ENCODE data around the gene ICAM1. TPM values are rescaled to one million over a fixed set of nuclear protein-coding genes. Genes with fewer than 3 reads are reported as not detected.

Gene ICAM1
- total RNA-seq = 10 to 100 TPM; 25.6 to 48.5 (median 39.5) TPM

- peaks cover 10% of the 10 kb centered on the region for H3K36me3 Mint-ChIP-seq (ENCODE audit: insufficient read depth)
- peak; percentile 65 for ATAC-seq
- H3K4me3 Mint-ChIP-seq = peak within 1 kb of the TSS; percentile 83
- H3K4me1 Mint-ChIP-seq (ENCODE audit: low read depth) = peaks cover 26% of the 10 kb centered on the region
- peak; percentile 70 for DNase-seq
- H3K27me3 Mint-ChIP-seq (ENCODE audit: low read depth) = no peaks in the 10 kb centered on the region
- no peaks in the 10 kb centered on the region for H3K9me3 Mint-ChIP-seq
These were observed at the start of gene ICAM1 for GRCh38 chr19:10270616-10271394. Gene ICAM1 (plus strand): TSS chr19:10271120. CDS start chr19:10271160, 40 bp downstream.

DNA sequence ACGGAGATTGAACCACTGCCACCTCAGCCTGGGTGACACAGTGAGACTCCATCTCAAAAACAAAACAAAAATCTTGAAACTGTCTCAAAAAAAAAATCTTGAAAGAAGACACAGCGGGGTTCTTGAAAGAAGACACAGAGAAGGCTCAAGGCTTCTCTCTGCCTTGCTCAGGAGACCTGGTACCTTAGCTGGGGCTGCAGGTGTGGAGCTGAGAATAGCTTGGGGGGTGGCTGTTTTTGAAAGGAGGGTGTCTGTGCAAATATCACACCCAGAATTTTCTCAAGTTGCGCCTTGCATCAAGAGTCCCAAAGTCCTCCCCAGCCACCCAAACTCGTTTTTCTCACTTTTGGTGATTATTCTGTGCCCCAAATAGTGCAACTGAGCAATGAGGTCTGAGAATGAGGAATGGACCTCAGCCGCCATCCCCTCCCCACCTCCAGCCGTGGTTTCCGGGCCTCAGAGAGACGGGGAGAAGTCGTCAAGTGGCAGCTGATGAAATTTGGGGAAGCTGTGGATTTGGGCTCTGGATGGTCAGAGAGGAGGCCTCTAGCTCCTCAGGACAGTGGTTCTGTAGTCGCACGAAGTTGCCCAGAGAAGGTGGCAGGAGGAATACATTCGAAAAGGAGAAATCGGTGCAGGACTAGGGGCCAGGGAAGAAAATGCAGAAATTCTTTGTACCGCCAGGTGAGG lies 48.6 kb upstream of the ICAM1 start:
- no peak overlapping the region for H3K4me3 Mint-ChIP-seq
- H3K27me3 Mint-ChIP-seq (ENCODE audit: low read depth) = no peaks in the 10 kb centered on the region
- no peaks in the 10 kb centered on the region for H3K9me3 Mint-ChIP-seq
- DNase-seq = no peak
- no peak for ATAC-seq
- peaks cover 10% of the 10 kb centered on the region for H3K4me1 Mint-ChIP-seq (ENCODE audit: low read depth)
- H3K36me3 Mint-ChIP-seq (ENCODE audit: insufficient read depth) = peaks cover 7% of the 10 kb centered on the region

GRCh38 chr19:10223488-10224213 lies 47.3 kb upstream of the ICAM1 start:
- DNase-seq (no peak), ATAC-seq (no peak)
- Mint-ChIP-seq H3K36me3 (ENCODE audit: insufficient read depth) (peaks cover 7% of the 10 kb centered on the region), H3K27me3 (ENCODE audit: low read depth) (no peaks in the 10 kb centered on the region), H3K4me1 (ENCODE audit: low read depth) (peaks cover 10% of the 10 kb centered on the region), H3K9me3 (no peaks in the 10 kb centered on the region), H3K4me3 (no peak overlapping the region)

DNA sequence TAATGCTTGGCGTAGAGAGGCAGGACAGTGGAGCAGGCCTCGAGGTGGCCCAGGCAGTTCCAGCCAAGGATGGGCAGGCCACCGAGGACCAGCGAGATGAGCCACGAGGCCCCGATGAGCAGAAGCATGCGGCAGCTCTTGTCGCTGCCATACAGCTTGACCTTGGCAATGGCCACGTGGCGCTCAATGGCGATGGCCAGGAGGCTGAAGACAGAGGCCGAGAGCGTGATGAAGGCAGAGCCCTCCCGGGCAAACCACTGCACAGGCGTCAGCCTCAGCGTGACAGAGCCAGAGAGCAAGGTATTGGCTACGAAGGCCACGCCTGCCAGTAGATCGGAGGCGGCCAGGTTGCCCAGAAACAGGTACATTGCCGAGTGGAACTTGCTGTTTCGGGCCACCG lies 46.6 kb upstream of the ICAM1 start:
- Mint-ChIP-seq H3K36me3 (ENCODE audit: insufficient read depth) (peaks cover 7% of the 10 kb centered on the region), H3K27me3 (ENCODE audit: low read depth) (no peaks in the 10 kb centered on the region), H3K4me1 (ENCODE audit: low read depth) (peaks cover 10% of the 10 kb centered on the region), H3K4me3 (no peak overlapping the region), H3K9me3 (no peaks in the 10 kb centered on the region)
- no peak for ATAC-seq
- no peak for DNase-seq

DNA sequence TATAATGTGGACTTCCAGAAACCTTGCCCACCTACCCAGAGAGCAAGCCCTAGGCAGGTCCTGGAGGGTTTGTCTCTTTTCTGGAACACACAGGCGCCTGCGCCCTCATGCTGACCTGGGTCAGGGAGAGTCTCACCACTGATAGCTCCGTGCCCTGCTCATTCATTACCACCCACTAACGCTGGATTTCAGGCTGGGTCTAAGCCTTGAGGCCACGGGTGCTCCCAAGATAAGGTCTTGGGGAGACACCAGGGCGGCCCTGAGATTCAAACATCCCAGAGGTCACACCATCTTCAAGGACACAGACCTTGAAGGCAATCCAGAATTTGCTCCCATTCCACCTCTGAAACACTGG lies 44.9 kb upstream of the ICAM1 start:
- H3K9me3 Mint-ChIP-seq = no peaks in the 10 kb centered on the region
- peaks cover 10% of the 10 kb centered on the region for H3K4me1 Mint-ChIP-seq (ENCODE audit: low read depth)
- H3K4me3 Mint-ChIP-seq = no peak overlapping the region
- no peak for ATAC-seq
- peaks cover 7% of the 10 kb centered on the region for H3K36me3 Mint-ChIP-seq (ENCODE audit: insufficient read depth)
- no peaks in the 10 kb centered on the region for H3K27me3 Mint-ChIP-seq (ENCODE audit: low read depth)
- no peak for DNase-seq

DNA sequence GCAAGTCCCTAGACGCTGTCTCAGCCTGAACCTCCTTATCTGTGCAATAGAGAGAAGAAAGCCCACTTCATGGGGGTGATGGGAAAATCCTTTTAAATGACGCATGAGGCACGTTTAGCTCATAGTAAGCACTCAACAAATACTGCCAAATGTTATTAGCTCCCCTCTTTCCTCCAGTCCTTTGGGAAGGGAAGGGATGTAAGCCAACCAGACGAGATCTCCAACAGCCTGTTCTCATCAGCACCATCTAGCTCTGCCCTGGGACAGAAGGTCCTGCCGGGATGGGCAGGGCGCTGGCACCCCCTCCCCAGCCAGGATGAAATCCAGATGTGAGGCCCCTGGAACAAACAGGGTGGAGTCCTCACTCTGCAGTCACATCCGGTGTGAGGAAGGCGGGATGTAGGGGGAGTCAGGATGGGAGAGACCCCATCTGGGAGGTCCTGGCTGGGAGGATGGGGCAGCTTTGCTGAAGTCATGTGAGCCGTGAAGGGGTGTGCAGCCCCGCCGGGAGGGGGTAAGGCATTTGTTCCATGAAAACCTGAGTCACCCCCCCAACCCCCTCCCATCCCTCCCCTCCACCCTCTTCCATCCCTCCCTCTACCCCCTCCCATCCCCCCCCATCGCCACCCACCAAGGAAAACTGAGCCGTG lies 44.4 kb upstream of the ICAM1 start:
- no peaks in the 10 kb centered on the region for H3K27me3 Mint-ChIP-seq (ENCODE audit: low read depth)
- peaks cover 7% of the 10 kb centered on the region for H3K36me3 Mint-ChIP-seq (ENCODE audit: insufficient read depth)
- ATAC-seq (no peak), DNase-seq (no peak)
- no peak overlapping the region for H3K4me3 Mint-ChIP-seq
- H3K9me3 Mint-ChIP-seq = no peaks in the 10 kb centered on the region
- H3K4me1 Mint-ChIP-seq (ENCODE audit: low read depth) = peaks cover 10% of the 10 kb centered on the region

DNA sequence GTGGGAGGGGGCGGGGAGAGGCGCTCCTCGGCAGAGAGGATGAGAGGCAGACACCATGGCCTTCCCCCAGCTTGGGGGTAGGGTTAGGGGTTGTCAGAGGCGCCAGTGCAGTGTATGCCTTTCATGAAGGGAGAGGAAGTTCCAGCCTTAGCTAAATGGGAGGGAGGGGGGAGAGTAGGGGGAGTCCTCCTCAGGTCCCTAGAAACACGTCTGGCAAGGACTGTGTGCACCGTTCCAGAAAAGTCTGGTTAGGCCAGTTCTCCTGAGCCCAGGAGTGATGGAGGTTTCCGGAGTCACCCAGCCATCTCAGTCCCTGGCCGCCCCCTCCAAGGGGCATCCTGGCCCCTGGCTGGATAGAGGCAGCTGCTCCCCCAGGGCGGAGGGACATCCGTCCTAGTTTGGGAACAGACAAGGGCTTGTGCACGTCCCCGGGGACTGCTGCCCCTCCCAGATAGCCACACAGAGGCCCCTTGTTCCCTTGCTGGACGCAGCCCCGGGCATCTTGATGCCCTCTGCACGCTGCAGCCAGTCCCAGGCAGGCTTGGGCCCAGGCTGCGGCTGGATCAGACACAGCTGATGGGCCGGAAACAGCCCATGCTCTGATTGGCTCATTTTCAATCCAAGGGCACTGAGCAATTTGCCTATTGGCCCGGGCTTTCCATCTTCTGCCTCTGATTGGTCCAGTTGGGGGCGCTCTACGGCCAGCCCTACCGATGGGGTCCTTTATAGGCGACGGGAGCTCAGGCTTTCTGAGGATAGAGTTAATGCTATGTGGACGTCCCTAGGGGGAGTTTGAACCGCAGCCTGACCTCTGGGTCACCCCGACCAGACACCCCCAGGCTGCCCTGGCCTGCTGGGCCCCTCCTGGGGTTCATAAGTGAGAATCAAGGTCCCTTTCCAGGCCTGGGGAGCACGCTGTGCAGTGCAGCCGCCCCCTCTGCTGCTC lies 43.6 kb upstream of the ICAM1 start:
- H3K36me3 Mint-ChIP-seq (ENCODE audit: insufficient read depth) = peaks cover 7% of the 10 kb centered on the region
- H3K27me3 Mint-ChIP-seq (ENCODE audit: low read depth) = no peaks in the 10 kb centered on the region
- H3K4me3 Mint-ChIP-seq = no peak overlapping the region
- peaks cover 12% of the 10 kb centered on the region for H3K4me1 Mint-ChIP-seq (ENCODE audit: low read depth)
- ATAC-seq = no peak
- H3K9me3 Mint-ChIP-seq = no peaks in the 10 kb centered on the region
- DNase-seq = no peak

GRCh38 chr19:10228393-10228792 lies 42.5 kb upstream of the ICAM1 start:
- H3K4me1 Mint-ChIP-seq (ENCODE audit: low read depth) = peaks cover 12% of the 10 kb centered on the region
- no peak overlapping the region for H3K4me3 Mint-ChIP-seq
- DNase-seq (no peak), ATAC-seq (no peak)
- no peaks in the 10 kb centered on the region for H3K9me3 Mint-ChIP-seq
- H3K36me3 Mint-ChIP-seq (ENCODE audit: insufficient read depth) = peaks cover 7% of the 10 kb centered on the region
- H3K27me3 Mint-ChIP-seq (ENCODE audit: low read depth) = no peaks in the 10 kb centered on the region

- H3K27me3 Mint-ChIP-seq (ENCODE audit: low read depth) = no peaks in the 10 kb centered on the region
- H3K9me3 Mint-ChIP-seq = no peaks in the 10 kb centered on the region
- peaks cover 6% of the 10 kb centered on the region for H3K36me3 Mint-ChIP-seq (ENCODE audit: insufficient read depth)
- no peak for ATAC-seq
- DNase-seq = peak; percentile 23
- peak overlapping the region; percentile 67 for H3K4me3 Mint-ChIP-seq
- peaks cover 14% of the 10 kb centered on the region for H3K4me1 Mint-ChIP-seq (ENCODE audit: low read depth)
These were observed 42.0 kb upstream of the ICAM1 start for GRCh38 chr19:10228920-10229319.

- H3K4me3 Mint-ChIP-seq = peak overlapping the region; percentile 87
- no peaks in the 10 kb centered on the region for H3K9me3 Mint-ChIP-seq
- ATAC-seq (peak; percentile 74 to 76), DNase-seq (peak; percentile 84)
- H3K4me1 Mint-ChIP-seq (ENCODE audit: low read depth) = peaks cover 19% of the 10 kb centered on the region
- H3K36me3 Mint-ChIP-seq (ENCODE audit: insufficient read depth) = peaks cover 2% of the 10 kb centered on the region
- H3K27me3 Mint-ChIP-seq (ENCODE audit: low read depth) = no peaks in the 10 kb centered on the region
These were observed 40.6 kb upstream of the ICAM1 start for GRCh38 chr19:10230173-10230860.

GRCh38 chr19:10230861-10231611 lies 39.9 kb upstream of the ICAM1 start, which contains the start of gene S1PR2:
Gene S1PR2 (minus strand): TSS chr19:10231331. CDS start chr19:10224905, 6,426 bp downstream.
- Mint-ChIP-seq H3K36me3 (ENCODE audit: insufficient read depth) (peaks cover 2% of the 10 kb centered on the region), H3K9me3 (no peaks in the 10 kb centered on the region), H3K27me3 (ENCODE audit: low read depth) (no peaks in the 10 kb centered on the region), H3K4me3 (peak within 1 kb of the TSS; percentile 87), H3K4me1 (ENCODE audit: low read depth) (peaks cover 22% of the 10 kb centered on the region)
- ATAC-seq (peak; percentile 60 to 71), DNase-seq (peak; percentile 66)

- Mint-ChIP-seq H3K36me3 (ENCODE audit: insufficient read depth) (no peaks in the 10 kb centered on the region), H3K9me3 (no peaks in the 10 kb centered on the region), H3K27me3 (ENCODE audit: low read depth) (no peaks in the 10 kb centered on the region), H3K4me1 (ENCODE audit: low read depth) (peaks cover 24% of the 10 kb centered on the region), H3K4me3 (peak overlapping the region; percentile 76)
- ATAC-seq = no peak
- DNase-seq = no peak
These were observed 39.2 kb upstream of the ICAM1 start for GRCh38 chr19:10231612-10232228.

Data from activated T-cell treated with anti-CD3 and anti-CD28 coated beads, Interleukin-2, amount 50 U/mL, for 4 hours (primary cell).